ENCODE measurements around the gene ATP5PB. TPM values are rescaled to one million over a fixed set of nuclear protein-coding genes. Genes with fewer than 3 reads are reported as not detected.
A peak's percentile ranks its signal among the peaks of the same experiment; 100 is the strongest.

The ATP5PB gene
- total and polyA plus RNA-seq, 12 donors, result 146 to 899 (median 789) TPM

GRCh38 chr1:111469539-111469938, 20.3 kb downstream of the ATP5PB start:
- TF ChIP-seq CTCF (IDR thresholded peaks at IDR 0.05), result no peak
- H3K27me3 ChIP-seq, result no peaks in the 10 kb centered on the region
- intact Hi-C loops (cut with DNase I), result no loop called here
- peak overlapping the region in 1 of 10 donors; percentile 93 for H3K27ac ChIP-seq
- H3K9me3 ChIP-seq, result no peaks in the 10 kb centered on the region
- no peak for ATAC-seq
- no peak for DNase-seq
- H3K36me3 ChIP-seq, result peaks cover 0 to 81% (median 21%) of the 10 kb centered on the region in 9 donors
- peaks cover 2 to 48% (median 22%) of the 10 kb centered on the region in 9 donors for H3K4me1 ChIP-seq
- H3K4me3 ChIP-seq, result no peak overlapping the region

DNA sequence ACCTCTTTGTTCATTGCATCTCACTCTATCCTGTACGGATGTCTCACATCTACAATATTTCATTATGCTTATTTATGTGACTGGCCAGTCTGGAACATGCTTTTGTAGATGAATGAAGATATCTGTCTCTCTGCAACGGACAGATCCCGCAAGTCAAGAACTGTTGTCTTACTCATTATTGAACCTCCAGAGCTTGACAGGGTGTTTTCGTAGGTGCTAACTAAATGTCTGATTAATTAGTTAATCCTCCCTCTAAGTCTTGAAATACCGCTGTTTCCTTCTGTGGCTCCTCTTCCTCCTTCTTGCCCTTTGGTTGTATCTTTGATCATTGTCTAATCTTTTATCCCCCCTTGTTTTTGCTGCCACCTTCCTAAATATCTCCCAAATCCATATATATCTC, 21.3 kb downstream of the ATP5PB start:
- no peak for TF ChIP-seq CTCF (IDR thresholded peaks at IDR 0.05)
- Histone ChIP-seq H3K9me3 (no peaks in the 10 kb centered on the region), H3K27me3 (no peaks in the 10 kb centered on the region), H3K4me3 (no peak overlapping the region), H3K4me1 (peaks cover 2 to 58% (median 31%) of the 10 kb centered on the region in 9 donors), H3K36me3 (peaks cover 0 to 71% (median 21%) of the 10 kb centered on the region in 9 donors), H3K27ac (peak overlapping the region in 5 of 10 donors; percentile 3 to 93 (median 11))
- DNase-seq (no peak), ATAC-seq (no peak)
- intact Hi-C loops (cut with DNase I), result loop anchor here in 1 of 10 donors (10.0 kb wide), 1 partner anchor 894 kb away; no protein-coding TSS in a partner anchor
- 90% methylated on average over 5 of the region's 5 CpGs for WGBS, 2 donors

- Histone ChIP-seq H3K36me3 (peaks cover 0 to 67% (median 19%) of the 10 kb centered on the region in 9 donors), H3K27me3 (no peaks in the 10 kb centered on the region), H3K4me3 (no peak overlapping the region), H3K9me3 (no peaks in the 10 kb centered on the region), H3K4me1 (peaks cover 2 to 62% (median 35%) of the 10 kb centered on the region in 9 donors), H3K27ac (peak overlapping the region in 5 of 10 donors; percentile 3 to 93 (median 29))
- ATAC-seq (peak in 7 of 8 donors; percentile 26 to 74 (median 58)), DNase-seq (peak in 1 of 2 donors; percentile 49)
- intact Hi-C loops (cut with DNase I), result loop anchor here in 1 of 10 donors (10.0 kb wide), 1 partner anchor 894 kb away; no protein-coding TSS in a partner anchor
- WGBS, 2 donors, result 51 to 58% methylated on average over 3 of the region's 3 CpGs
- TF ChIP-seq CTCF (IDR thresholded peaks at IDR 0.05), result no peak
These were observed 21.7 kb downstream of the ATP5PB start for GRCh38 chr1:111471012-111471411.

DNA sequence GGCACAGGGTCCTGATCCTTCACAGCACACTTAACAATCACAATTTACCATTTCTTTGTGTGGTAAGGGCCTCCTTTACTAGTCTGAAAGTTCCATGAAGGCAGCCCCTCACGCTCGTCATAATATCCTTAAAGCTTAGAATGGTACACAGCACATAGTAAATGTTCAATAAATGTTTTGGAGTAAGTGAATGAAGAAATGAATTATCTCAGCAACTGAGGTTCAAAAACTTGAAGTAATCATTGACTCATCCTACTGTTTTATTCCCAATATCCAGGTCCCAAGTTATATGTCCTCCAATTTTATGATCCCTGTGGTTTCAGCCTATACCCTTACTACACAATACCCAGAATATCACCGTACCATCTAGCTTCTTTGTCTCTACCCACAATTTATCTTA, 22.3 kb downstream of the ATP5PB start:
- no peak for DNase-seq
- Histone ChIP-seq H3K9me3 (no peaks in the 10 kb centered on the region), H3K4me3 (no peak overlapping the region), H3K36me3 (peaks cover 0 to 63% (median 18%) of the 10 kb centered on the region in 9 donors), H3K4me1 (peaks cover 2 to 67% (median 41%) of the 10 kb centered on the region in 9 donors), H3K27me3 (no peaks in the 10 kb centered on the region), H3K27ac (peak overlapping the region in 3 of 10 donors; percentile 29 to 93 (median 37))
- intact Hi-C loops (cut with DNase I), result loop anchor here in 1 of 10 donors (10.0 kb wide), 1 partner anchor 893 kb away; no protein-coding TSS in a partner anchor
- 95 to 96% methylated on average over 3 of the region's 3 CpGs for WGBS, 2 donors
- no peak for TF ChIP-seq CTCF (IDR thresholded peaks at IDR 0.05)
- ATAC-seq, result no peak
